ENCODE data around the gene FAM180A. TPM values are rescaled to one million over a fixed set of nuclear protein-coding genes. Genes with fewer than 3 reads are reported as not detected.

The FAM180A gene
- total RNA-seq, 1 experiment from 2014 or later, result not detected

DNA sequence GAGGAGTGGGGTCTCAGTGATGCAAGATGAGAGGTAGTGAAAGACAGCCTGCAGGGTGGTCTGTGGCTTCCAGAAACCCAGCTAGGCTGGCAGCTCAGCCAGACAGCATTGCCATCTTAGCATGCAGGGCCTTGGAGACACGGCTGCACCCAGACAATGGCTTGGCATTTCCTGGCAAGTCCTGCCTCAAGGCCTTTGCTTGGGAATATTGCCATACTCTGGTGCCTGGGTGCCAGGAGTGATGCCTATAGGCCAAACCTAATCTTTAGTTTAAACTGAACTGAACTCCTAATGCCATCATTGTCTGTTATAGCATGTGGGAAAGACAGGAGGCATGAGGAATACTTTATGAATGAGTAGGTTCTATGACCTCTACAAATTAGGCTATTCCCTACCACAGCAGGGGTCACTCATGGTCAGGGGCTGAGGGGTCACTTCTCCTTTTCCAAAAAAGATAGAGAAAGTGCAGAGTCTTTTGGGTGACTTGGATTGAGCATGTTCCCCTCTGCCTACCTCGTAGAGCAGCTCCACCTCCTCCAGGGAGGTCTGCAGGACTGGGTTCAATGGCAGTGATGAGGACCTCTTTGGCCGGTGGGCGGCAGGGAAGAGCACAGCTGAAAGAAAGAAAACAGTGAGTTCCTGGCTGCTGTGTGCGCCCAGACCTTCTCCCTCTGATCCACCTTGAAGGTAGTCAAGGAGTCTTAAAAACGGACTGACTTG is 11.9 kb downstream of the FAM180A start:
- TF ChIP-seq POLR2AphosphoS5 (IDR thresholded peaks at IDR 0.05; ENCODE audit: low read depth, low read length) (no peak), TCF7L2 (IDR thresholded peaks at IDR 0.05; ENCODE audit: low read depth, low read length) (no peak), SIN3A (IDR thresholded peaks at IDR 0.05; ENCODE audit: borderline replicate concordance, insufficient read depth, low read depth, low read length) (no peak)
- TF ChIP-seq, protein P1, sequence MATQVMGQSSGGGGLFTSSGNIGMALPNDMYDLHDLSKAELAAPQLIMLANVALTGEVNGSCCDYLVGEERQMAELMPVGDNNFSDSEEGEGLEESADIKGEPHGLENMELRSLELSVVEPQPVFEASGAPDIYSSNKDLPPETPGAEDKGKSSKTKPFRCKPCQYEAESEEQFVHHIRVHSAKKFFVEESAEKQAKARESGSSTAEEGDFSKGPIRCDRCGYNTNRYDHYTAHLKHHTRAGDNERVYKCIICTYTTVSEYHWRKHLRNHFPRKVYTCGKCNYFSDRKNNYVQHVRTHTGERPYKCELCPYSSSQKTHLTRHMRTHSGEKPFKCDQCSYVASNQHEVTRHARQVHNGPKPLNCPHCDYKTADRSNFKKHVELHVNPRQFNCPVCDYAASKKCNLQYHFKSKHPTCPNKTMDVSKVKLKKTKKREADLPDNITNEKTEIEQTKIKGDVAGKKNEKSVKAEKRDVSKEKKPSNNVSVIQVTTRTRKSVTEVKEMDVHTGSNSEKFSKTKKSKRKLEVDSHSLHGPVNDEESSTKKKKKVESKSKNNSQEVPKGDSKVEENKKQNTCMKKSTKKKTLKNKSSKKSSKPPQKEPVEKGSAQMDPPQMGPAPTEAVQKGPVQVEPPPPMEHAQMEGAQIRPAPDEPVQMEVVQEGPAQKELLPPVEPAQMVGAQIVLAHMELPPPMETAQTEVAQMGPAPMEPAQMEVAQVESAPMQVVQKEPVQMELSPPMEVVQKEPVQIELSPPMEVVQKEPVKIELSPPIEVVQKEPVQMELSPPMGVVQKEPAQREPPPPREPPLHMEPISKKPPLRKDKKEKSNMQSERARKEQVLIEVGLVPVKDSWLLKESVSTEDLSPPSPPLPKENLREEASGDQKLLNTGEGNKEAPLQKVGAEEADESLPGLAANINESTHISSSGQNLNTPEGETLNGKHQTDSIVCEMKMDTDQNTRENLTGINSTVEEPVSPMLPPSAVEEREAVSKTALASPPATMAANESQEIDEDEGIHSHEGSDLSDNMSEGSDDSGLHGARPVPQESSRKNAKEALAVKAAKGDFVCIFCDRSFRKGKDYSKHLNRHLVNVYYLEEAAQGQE (IDR thresholded peaks at IDR 0.05; ENCODE audit: insufficient read depth in 1 of 2, low read depth in 2 of 2, low read length in 1 of 2), result no peak
- TF ChIP-seq, protein P2, sequence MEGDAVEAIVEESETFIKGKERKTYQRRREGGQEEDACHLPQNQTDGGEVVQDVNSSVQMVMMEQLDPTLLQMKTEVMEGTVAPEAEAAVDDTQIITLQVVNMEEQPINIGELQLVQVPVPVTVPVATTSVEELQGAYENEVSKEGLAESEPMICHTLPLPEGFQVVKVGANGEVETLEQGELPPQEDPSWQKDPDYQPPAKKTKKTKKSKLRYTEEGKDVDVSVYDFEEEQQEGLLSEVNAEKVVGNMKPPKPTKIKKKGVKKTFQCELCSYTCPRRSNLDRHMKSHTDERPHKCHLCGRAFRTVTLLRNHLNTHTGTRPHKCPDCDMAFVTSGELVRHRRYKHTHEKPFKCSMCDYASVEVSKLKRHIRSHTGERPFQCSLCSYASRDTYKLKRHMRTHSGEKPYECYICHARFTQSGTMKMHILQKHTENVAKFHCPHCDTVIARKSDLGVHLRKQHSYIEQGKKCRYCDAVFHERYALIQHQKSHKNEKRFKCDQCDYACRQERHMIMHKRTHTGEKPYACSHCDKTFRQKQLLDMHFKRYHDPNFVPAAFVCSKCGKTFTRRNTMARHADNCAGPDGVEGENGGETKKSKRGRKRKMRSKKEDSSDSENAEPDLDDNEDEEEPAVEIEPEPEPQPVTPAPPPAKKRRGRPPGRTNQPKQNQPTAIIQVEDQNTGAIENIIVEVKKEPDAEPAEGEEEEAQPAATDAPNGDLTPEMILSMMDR (IDR thresholded peaks at IDR 0.05), result no peak
- no peak for DNase-seq (ENCODE audit: low read depth, low spot score)
- Histone ChIP-seq H3K36me3 (ENCODE audit: control insufficient read depth, insufficient read depth, low read length) (no peaks in the 10 kb centered on the region), H3K9me3 (ENCODE audit: control insufficient read depth, insufficient read depth, low read depth, low read length) (no peaks in the 10 kb centered on the region), H3K27me3 (ENCODE audit: control insufficient read depth, insufficient read depth, low read length) (no peaks in the 10 kb centered on the region), H3K4me1 (ENCODE audit: control insufficient read depth, insufficient read depth, low read length) (no peaks in the 10 kb centered on the region), H3K27ac (ENCODE audit: low read length) (no peak overlapping the region), H3K4me3 (ENCODE audit: low read depth in 2 of 2, low read length in 2 of 2) (no peak overlapping the region)
- no TSS peak for BruUV-seq (replicated peaks)
- ChIA-PET POLR2A (no interaction called here), CTCF (interaction anchor here (0.7 kb wide), 1 partner anchor 17 kb away, joined by 6 read pairs; no protein-coding TSS in a partner anchor)
- in situ Hi-C loops (cut with HindIII; ENCODE audit: low pct_unique_long_range_greater_than_20kb, low sequenced_read_pairs), result no loop called here
- intact Hi-C loops (cut with micrococcal nuclease; ENCODE audit: unreplicated experiment), result no loop called here
- ATAC-seq, result no peak

GRCh38 chr7:135734343-135734689 is 14.3 kb downstream of the FAM180A start:
- TF ChIP-seq, protein P2 (IDR thresholded peaks at IDR 0.05), result no peak
- no peak for TF ChIP-seq TCF7L2 (IDR thresholded peaks at IDR 0.05; ENCODE audit: low read depth, low read length)
- TF ChIP-seq, protein P1 (IDR thresholded peaks at IDR 0.05; ENCODE audit: insufficient read depth in 1 of 2, low read depth in 2 of 2, low read length in 1 of 2), result no peak
- TF ChIP-seq POLR2AphosphoS5 (IDR thresholded peaks at IDR 0.05; ENCODE audit: low read depth, low read length), result no peak
- TF ChIP-seq SIN3A (IDR thresholded peaks at IDR 0.05; ENCODE audit: borderline replicate concordance, insufficient read depth, low read depth, low read length), result no peak
- intact Hi-C loops (cut with micrococcal nuclease; ENCODE audit: unreplicated experiment), result no loop called here
- no TSS peak for BruUV-seq (replicated peaks)
- Histone ChIP-seq H3K36me3 (ENCODE audit: control insufficient read depth, insufficient read depth, low read length) (no peaks in the 10 kb centered on the region), H3K4me3 (ENCODE audit: low read depth in 2 of 2, low read length in 2 of 2) (no peak overlapping the region), H3K4me1 (ENCODE audit: control insufficient read depth, insufficient read depth, low read length) (no peaks in the 10 kb centered on the region), H3K27ac (ENCODE audit: low read length) (no peak overlapping the region), H3K9me3 (ENCODE audit: control insufficient read depth, insufficient read depth, low read depth, low read length) (no peaks in the 10 kb centered on the region), H3K27me3 (ENCODE audit: control insufficient read depth, insufficient read depth, low read length) (peaks cover 2% of the 10 kb centered on the region; the same call in 1 of the 2 replicates)
- POLR2A ChIA-PET, result no interaction called here
- in situ Hi-C loops (cut with HindIII; ENCODE audit: low pct_unique_long_range_greater_than_20kb, low sequenced_read_pairs), result no loop called here
- no peak for ATAC-seq
- no peak for DNase-seq (ENCODE audit: low read depth, low spot score)
- CTCF ChIA-PET, result no interaction called here

Data from Panc1 (cell line).